Measurements from ENCODE around the gene RAD9A.

The RAD9A gene

DNA sequence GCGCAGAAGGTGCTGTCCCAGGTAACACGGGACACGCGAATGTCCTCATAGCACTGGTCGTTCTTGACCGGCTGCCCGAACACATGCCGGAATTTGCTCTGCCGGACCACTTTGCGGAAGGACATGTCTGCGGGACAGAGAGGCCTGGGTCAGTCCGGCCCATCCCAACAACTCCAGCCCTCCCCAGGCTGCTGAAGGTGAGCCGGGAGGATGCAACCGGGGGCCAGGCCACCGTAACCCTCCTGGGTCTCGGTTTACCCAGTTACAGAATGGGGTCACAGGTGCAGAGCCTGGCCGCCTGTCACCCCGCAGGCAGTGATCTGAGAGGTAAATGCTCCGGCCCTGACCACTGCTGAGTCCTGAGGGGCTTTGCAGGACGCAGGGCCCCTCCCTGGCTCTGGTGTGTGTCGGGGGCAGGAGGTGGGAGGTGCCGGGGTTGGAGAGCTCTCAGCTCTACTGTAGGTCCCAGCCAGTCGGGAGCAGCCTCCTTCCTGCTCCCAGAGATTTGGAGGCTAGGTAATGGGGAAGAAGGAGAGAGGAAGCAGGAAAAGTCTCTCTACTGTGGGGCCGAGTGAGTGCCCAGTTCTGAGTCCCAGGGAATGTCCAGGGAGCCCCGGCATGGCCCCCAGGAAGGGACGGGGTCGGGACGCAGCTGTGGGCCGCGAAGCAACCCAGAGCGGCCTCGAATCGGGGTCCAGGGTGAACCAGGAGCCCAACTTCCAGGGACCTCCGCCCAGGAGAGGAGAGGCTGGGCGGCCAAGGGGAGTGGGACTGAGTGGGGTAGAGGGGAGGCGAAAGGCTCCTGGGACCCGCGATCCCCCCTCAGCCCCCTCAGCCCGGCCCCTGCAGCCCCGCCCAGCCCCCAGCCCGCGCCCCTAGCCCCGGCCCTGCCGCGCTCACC, 51.0 kb downstream of the RAD9A start:
- no peak for DNase-seq

GRCh38 chr11:67445515-67445914, 53.7 kb downstream of the RAD9A start:
- no peak for DNase-seq
